SK-N-SH (cell line): ENCODE measurements around the gene OR8A1. TPM values are rescaled to one million over a fixed set of nuclear protein-coding genes. Genes with fewer than 3 reads are reported as not detected.

Experiments used
- CTCF ChIA-PET: fragments of 300-600, 350-600 bp; formaldehyde crosslinking; extraction: SDS; loops from one replicate; lab custom pipeline; 2021; lab: Yijun Ruan, JAX
- POLR2A ChIA-PET: fragments of 350-600 bp; sonication (Branson Sonifier 250); formaldehyde crosslinking; extraction: SDS; loops from one replicate; lab custom pipeline; 2020; ENCODE audit warnings: antibody characterized with exemption, inconsistent platforms; lab: Yijun Ruan, JAX
- DNase-seq: peaks from one replicate; pipeline ENCODE4 v3.0.0; 2012
- H2AFZ ChIP-seq: fragments of 200-600 bp; sonication (generic); 2 replicates; pipeline ENCODE4 v1.8.1; 2016; ENCODE audit warnings: antibody characterized with exemption, mild to moderate bottlenecking, low read depth
- H3F3A ChIP-seq: fragments of 200-600 bp; sonication (generic); replicated peaks from 2 replicates; pipeline ENCODE3; 2016; ENCODE audit warnings: antibody characterized with exemption, mild to moderate bottlenecking; ENCODE audit not compliant: insufficient read depth
- H3K27ac ChIP-seq, 2 experiments: fragments of 200-500 bp in 1 of 2; fragments of 200-600 bp in 1 of 2; sonication (Bioruptor generic) in 1 of 2; sonication (generic), shearing (Covaris generic) in 1 of 2; 2 replicates each; pipeline versions ENCODE4 v1.5.1 to v1.6.1; 2014 to 2016; ENCODE audit warnings: low read depth in 2 of 2, inconsistent platforms in 1 of 2, low read length in 1 of 2, mild to moderate bottlenecking in 1 of 2, mixed read lengths in 1 of 2
- H3K27me3 ChIP-seq: fragments of 200-600 bp; sonication (generic), shearing (Covaris generic); 2 replicates; pipeline ENCODE4 v1.6.1; 2016; ENCODE audit warnings: mixed run types; ENCODE audit not compliant: insufficient read depth
- H3K36me3 ChIP-seq, 2 experiments: fragments of 200-500 bp in 1 of 2; fragments of 200-600 bp in 1 of 2; sonication (Bioruptor generic) in 1 of 2; sonication (generic) in 1 of 2; replicated peaks in 1 of 2; 2 replicates each; pipeline versions ENCODE3 to v1.5.1; 2014 to 2016; ENCODE audit warnings: low read length in 1 of 2, mild to moderate bottlenecking in 1 of 2; ENCODE audit not compliant: insufficient read depth in 2 of 2, control insufficient read depth in 1 of 2
- H3K4me1 ChIP-seq, 2 experiments: fragments of 200-500 bp in 1 of 2; fragments of 200-600 bp in 1 of 2; sonication (Bioruptor generic) in 1 of 2; sonication (generic), shearing (Covaris generic) in 1 of 2; 2 replicates each; pipeline versions ENCODE4 v1.5.1 to v1.6.1; 2014 to 2016; ENCODE audit warnings: low read depth in 1 of 2, low read length in 1 of 2, mixed run types in 1 of 2; ENCODE audit not compliant: insufficient read depth in 2 of 2, control insufficient read depth in 1 of 2
- H3K4me2 ChIP-seq: fragments of 200-600 bp; sonication (generic), shearing (Covaris generic); 2 replicates; pipeline ENCODE4 v1.6.1; 2017; ENCODE audit warnings: mixed run types
- H3K4me3 ChIP-seq, 2 experiments: fragments of 200-500 bp in 1 of 2; fragments of 200-600 bp in 1 of 2; sonication (Bioruptor generic) in 1 of 2; sonication (generic), shearing (Covaris generic) in 1 of 2; 2 replicates each; pipeline versions ENCODE4 v1.5.1 to v1.8.1; 2014 to 2016; ENCODE audit warnings: low read depth in 2 of 2, inconsistent platforms in 1 of 2, low read length in 1 of 2, mild to moderate bottlenecking in 1 of 2, mixed read lengths in 1 of 2, moderate library complexity in 1 of 2
- H3K79me2 ChIP-seq: fragments of 200-600 bp; sonication (generic); 2 replicates; pipeline ENCODE4 v1.8.1; 2017; ENCODE audit warnings: mild to moderate bottlenecking; ENCODE audit not compliant: insufficient read depth
- H3K9ac ChIP-seq: fragments of 200-600 bp; sonication (generic); 2 replicates; pipeline ENCODE4 v1.6.1; 2017; ENCODE audit warnings: mixed run types
- H3K9me2 ChIP-seq: fragments of 200-600 bp; sonication (generic); 2 replicates; pipeline ENCODE4 v1.6.1; 2017; ENCODE audit warnings: mixed run types
- H3K9me3 ChIP-seq: fragments of 200-600 bp; sonication (generic); 2 replicates; pipeline ENCODE4 v1.6.1; 2017; ENCODE audit warnings: mixed run types, mild to moderate bottlenecking, moderate library complexity
- H4K20me1 ChIP-seq: fragments of 200-600 bp; sonication (generic); 2 replicates; pipeline ENCODE4 v1.6.1; 2017; ENCODE audit warnings: mild to moderate bottlenecking, mixed run types; ENCODE audit not compliant: insufficient read depth
- CHD2 ChIP-seq: fragments of 150-350 bp; IDR thresholded peaks from 2 replicates; pipeline ENCODE4 v1.6.1; 2018; ENCODE audit warnings: low read length; ENCODE audit not compliant: partially characterized antibody
- EZH2phosphoT487 ChIP-seq: fragments of 200-600 bp; sonication (generic); IDR thresholded peaks from 2 replicates; pipeline ENCODE4 v1.6.1; 2017; ENCODE audit warnings: low read depth, mixed run types, mild to moderate bottlenecking, antibody characterized with exemption, moderate library complexity, borderline replicate concordance
- FOSL2 ChIP-seq: IDR thresholded peaks from 2 replicates; pipeline ENCODE4 v1.4.0; 2012; ENCODE audit warnings: low read depth, mild to moderate bottlenecking, moderate library complexity, borderline replicate concordance
- FOXJ3 ChIP-seq: sonication (generic); formaldehyde crosslinking; IDR thresholded peaks from 2 replicates; pipeline ENCODE4 v1.5.1; 2020; ENCODE audit warnings: mild to moderate bottlenecking, missing genetic modification reagents
- FOXM1 ChIP-seq: IDR thresholded peaks from 2 replicates; pipeline ENCODE4 v1.4.0; 2012; ENCODE audit warnings: low read depth, mild to moderate bottlenecking
- JUND ChIP-seq: IDR thresholded peaks from 2 replicates; pipeline ENCODE4 v1.4.0; 2012
- MEF2A ChIP-seq: IDR thresholded peaks from 2 replicates; pipeline ENCODE4 v1.4.0; 2012; ENCODE audit warnings: low read depth, borderline replicate concordance
- MXI1 ChIP-seq: IDR thresholded peaks from 2 replicates; pipeline ENCODE4 v1.6.1; 2012; ENCODE audit warnings: mild to moderate bottlenecking, low read depth, low read length, improper control_type of control experiment
- RFX5 ChIP-seq: IDR thresholded peaks from 2 replicates; pipeline ENCODE4 v1.6.1; 2012; ENCODE audit warnings: mild to moderate bottlenecking, improper control_type of control experiment, low read length
- SMC3 ChIP-seq: IDR thresholded peaks from 2 replicates; pipeline ENCODE4 v1.6.1; 2012; ENCODE audit warnings: low read depth, low read length, improper control_type of control experiment
- TCF12 ChIP-seq: IDR thresholded peaks from 2 replicates; pipeline ENCODE4 v1.4.0; 2012
- TEAD4 ChIP-seq: IDR thresholded peaks from 2 replicates; pipeline ENCODE4 v1.4.0; 2012; ENCODE audit warnings: mild to moderate bottlenecking, borderline replicate concordance; ENCODE audit not compliant: insufficient read depth
- YY1 ChIP-seq: IDR thresholded peaks from 2 replicates; pipeline ENCODE4 v1.4.0; 2012; ENCODE audit warnings: low read depth, mild to moderate bottlenecking
- WGBS: methylation state at CpG from one replicate; pipeline ENCODE4 v1.1.6; 2017; ENCODE audit warnings: low lambda C conversion rate; 5-methylcytosine and 5-hydroxymethylcytosine counted together
- polyA plus RNA-seq, 3 experiments: library from polyadenylated mRNA; depleted of rRNA; stranded (reverse); fragments of >200 nt; gene quantifications; 2 replicates each; pipeline ENCODE4 v1.2.3, GENCODE V29; 2012
- TF ChIP-seq, protein P1 (sequence below): fragments of 150-350 bp; IDR thresholded peaks from 2 replicates; pipeline ENCODE4 v1.6.1; 2017; ENCODE audit warnings: antibody characterized with exemption, low read length, low read depth, borderline replicate concordance
- TF ChIP-seq, protein P2 (sequence below): IDR thresholded peaks from 2 replicates; pipeline ENCODE4; 2012
- TF ChIP-seq, protein P3 (sequence below): IDR thresholded peaks from 2 replicates; pipeline ENCODE4 v1.4.0; 2012; ENCODE audit warnings: low read depth
- TF ChIP-seq, protein P4 (sequence below): fragments of 200-600 bp; sonication (generic); IDR thresholded peaks from 2 replicates; pipeline ENCODE4 v1.6.1; 2017; ENCODE audit warnings: antibody characterized with exemption, mild to moderate bottlenecking, moderate library complexity
- TF ChIP-seq, protein P5 (sequence below): IDR thresholded peaks from 2 replicates; pipeline ENCODE4 v1.4.0; 2012; ENCODE audit warnings: low read depth, borderline replicate concordance
- TF ChIP-seq, protein P6 (sequence below): fragments of 150-350 bp; IDR thresholded peaks from 2 replicates; pipeline ENCODE4 v1.6.1; 2016; ENCODE audit warnings: mild to moderate bottlenecking, low read depth, low read length

OR8A1 gene
- polyA plus RNA-seq, 1 of the 3 experiments (the other 2 are of a cell fraction), result not detected

DNA sequence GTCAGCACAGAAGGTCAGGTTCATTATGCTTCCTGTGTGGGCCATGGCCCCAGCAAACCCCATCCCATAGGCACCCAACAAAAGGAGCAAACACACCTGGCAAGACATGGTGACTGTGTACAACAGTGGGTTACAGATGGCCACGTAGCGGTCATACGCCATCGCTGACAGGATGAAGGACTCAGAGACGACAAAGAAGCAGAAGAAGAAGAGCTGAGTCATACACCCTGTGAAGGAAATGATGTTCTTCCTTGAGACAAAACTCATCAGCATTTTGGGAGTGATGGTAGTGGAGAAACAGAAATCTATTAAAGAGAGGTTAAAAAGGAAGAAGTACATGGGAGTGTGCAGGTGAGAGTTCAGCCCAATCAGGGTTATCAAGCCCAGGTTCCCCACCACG is 26.7 kb upstream of the OR8A1 start:
- TF ChIP-seq MEF2A, result no peak
- no peak for TF ChIP-seq JUND
- no peak for TF ChIP-seq RFX5
- TF ChIP-seq, protein P1, sequence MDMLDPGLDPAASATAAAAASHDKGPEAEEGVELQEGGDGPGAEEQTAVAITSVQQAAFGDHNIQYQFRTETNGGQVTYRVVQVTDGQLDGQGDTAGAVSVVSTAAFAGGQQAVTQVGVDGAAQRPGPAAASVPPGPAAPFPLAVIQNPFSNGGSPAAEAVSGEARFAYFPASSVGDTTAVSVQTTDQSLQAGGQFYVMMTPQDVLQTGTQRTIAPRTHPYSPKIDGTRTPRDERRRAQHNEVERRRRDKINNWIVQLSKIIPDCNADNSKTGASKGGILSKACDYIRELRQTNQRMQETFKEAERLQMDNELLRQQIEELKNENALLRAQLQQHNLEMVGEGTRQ, result no peak
- TF ChIP-seq FOXJ3 (CRISPR knock-in tag), result no peak
- no peak for TF ChIP-seq SMC3
- TF ChIP-seq TCF12, result no peak
- TF ChIP-seq, protein P2, sequence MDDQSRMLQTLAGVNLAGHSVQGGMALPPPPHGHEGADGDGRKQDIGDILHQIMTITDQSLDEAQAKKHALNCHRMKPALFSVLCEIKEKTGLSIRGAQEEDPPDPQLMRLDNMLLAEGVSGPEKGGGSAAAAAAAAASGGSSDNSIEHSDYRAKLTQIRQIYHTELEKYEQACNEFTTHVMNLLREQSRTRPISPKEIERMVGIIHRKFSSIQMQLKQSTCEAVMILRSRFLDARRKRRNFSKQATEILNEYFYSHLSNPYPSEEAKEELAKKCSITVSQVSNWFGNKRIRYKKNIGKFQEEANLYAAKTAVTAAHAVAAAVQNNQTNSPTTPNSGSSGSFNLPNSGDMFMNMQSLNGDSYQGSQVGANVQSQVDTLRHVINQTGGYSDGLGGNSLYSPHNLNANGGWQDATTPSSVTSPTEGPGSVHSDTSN, result no peak
- TF ChIP-seq FOSL2, result no peak
- TF ChIP-seq CHD2, result no peak
- TF ChIP-seq, protein P3, sequence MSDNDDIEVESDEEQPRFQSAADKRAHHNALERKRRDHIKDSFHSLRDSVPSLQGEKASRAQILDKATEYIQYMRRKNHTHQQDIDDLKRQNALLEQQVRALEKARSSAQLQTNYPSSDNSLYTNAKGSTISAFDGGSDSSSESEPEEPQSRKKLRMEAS, result no peak
- TF ChIP-seq, protein P4, sequence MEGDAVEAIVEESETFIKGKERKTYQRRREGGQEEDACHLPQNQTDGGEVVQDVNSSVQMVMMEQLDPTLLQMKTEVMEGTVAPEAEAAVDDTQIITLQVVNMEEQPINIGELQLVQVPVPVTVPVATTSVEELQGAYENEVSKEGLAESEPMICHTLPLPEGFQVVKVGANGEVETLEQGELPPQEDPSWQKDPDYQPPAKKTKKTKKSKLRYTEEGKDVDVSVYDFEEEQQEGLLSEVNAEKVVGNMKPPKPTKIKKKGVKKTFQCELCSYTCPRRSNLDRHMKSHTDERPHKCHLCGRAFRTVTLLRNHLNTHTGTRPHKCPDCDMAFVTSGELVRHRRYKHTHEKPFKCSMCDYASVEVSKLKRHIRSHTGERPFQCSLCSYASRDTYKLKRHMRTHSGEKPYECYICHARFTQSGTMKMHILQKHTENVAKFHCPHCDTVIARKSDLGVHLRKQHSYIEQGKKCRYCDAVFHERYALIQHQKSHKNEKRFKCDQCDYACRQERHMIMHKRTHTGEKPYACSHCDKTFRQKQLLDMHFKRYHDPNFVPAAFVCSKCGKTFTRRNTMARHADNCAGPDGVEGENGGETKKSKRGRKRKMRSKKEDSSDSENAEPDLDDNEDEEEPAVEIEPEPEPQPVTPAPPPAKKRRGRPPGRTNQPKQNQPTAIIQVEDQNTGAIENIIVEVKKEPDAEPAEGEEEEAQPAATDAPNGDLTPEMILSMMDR, result no peak
- no peak for TF ChIP-seq EZH2phosphoT487
- TF ChIP-seq TEAD4, result no peak
- no peak for TF ChIP-seq FOXM1
- Histone ChIP-seq H3K4me2 (no peak overlapping the region), H3K27ac (no peak overlapping the region), H3K9me2 (no peaks in the 10 kb centered on the region), H3K4me1 (no peaks in the 10 kb centered on the region), H4K20me1 (no peaks in the 10 kb centered on the region), H3K27me3 (peaks cover 8% of the 10 kb centered on the region; the same call in 1 of the 2 replicates), H3K9ac (no peak overlapping the region), H3F3A (no peaks in the 10 kb centered on the region), H3K9me3 (no peaks in the 10 kb centered on the region), H3K4me3 (no peak overlapping the region), H3K79me2 (no peaks in the 10 kb centered on the region), H2AFZ (no peak overlapping the region), H3K36me3 (no peaks in the 10 kb centered on the region)
- ChIA-PET POLR2A (no interaction called here), CTCF (no interaction called here)
- WGBS, result 23% methylated on average over 6 of the region's 6 CpGs
- DNase-seq, result no peak

DNA sequence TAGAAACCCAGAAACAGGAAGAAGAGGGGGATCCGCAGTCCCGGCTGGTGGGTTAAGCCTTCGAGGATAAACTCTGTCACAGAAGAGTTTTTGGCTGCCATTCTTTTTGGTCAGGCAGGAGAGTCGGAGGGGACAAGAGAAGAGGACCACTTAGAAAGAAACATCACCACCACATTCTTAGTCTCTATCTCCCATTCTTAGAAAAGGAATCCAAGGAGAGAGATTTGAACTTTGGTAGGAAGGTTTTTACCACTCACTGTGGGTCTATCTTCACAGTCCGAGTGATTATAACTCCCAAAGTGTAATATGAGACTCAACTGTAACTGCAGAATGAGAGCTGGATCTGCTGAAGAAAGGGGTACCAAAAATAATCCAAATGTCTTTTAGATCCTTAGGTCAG is 26.2 kb upstream of the OR8A1 start, which contains the start of gene OR8B12:
Gene OR8B12, minus strand, starts transcription at position 101 of the 400 bp plus-strand sequence. Its CDS starts 0 bp downstream, at position 101.
- H3K9me2 ChIP-seq, result no peaks in the 10 kb centered on the region
- no peaks in the 10 kb centered on the region for H3F3A ChIP-seq
- H3K27me3 ChIP-seq, result peaks cover 8% of the 10 kb centered on the region; the same call in 1 of the 2 replicates
- H3K27ac ChIP-seq, result no peak within 1 kb of the TSS
- H3K4me1 ChIP-seq, result no peaks in the 10 kb centered on the region
- no peaks in the 10 kb centered on the region for H3K79me2 ChIP-seq
- WGBS, result 10% methylated on average over 5 of the region's 5 CpGs
- no peak within 1 kb of the TSS for H3K9ac ChIP-seq
- TF ChIP-seq, protein P5, sequence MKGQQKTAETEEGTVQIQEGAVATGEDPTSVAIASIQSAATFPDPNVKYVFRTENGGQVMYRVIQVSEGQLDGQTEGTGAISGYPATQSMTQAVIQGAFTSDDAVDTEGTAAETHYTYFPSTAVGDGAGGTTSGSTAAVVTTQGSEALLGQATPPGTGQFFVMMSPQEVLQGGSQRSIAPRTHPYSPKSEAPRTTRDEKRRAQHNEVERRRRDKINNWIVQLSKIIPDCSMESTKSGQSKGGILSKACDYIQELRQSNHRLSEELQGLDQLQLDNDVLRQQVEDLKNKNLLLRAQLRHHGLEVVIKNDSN, result no peak
- TF ChIP-seq, protein P6, sequence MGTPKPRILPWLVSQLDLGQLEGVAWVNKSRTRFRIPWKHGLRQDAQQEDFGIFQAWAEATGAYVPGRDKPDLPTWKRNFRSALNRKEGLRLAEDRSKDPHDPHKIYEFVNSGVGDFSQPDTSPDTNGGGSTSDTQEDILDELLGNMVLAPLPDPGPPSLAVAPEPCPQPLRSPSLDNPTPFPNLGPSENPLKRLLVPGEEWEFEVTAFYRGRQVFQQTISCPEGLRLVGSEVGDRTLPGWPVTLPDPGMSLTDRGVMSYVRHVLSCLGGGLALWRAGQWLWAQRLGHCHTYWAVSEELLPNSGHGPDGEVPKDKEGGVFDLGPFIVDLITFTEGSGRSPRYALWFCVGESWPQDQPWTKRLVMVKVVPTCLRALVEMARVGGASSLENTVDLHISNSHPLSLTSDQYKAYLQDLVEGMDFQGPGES, result no peak
- TF ChIP-seq MXI1 (no peak), YY1 (no peak)
- no peak within 1 kb of the TSS for H2AFZ ChIP-seq
- H3K4me2 ChIP-seq, result no peak within 1 kb of the TSS
- H3K9me3 ChIP-seq, result no peaks in the 10 kb centered on the region
- POLR2A ChIA-PET, result no interaction called here
- CTCF ChIA-PET, result no interaction called here
- no peaks in the 10 kb centered on the region for H4K20me1 ChIP-seq
- no peaks in the 10 kb centered on the region for H3K36me3 ChIP-seq
- no peak for DNase-seq
- H3K4me3 ChIP-seq, result no peak within 1 kb of the TSS
